ENCODE results near the gene FHIT. TPM values are rescaled to one million over a fixed set of nuclear protein-coding genes. Genes with fewer than 3 reads are reported as not detected.
"Not testable (repeated sequence)": the region's sequence is repeated elsewhere in the genome, so short reads cannot be mapped to it uniquely, and the experiment has no call there.

The FHIT gene
- total and polyA plus RNA-seq, 11 donors = 4.2 to 26.8 (median 16.5) TPM

DNA sequence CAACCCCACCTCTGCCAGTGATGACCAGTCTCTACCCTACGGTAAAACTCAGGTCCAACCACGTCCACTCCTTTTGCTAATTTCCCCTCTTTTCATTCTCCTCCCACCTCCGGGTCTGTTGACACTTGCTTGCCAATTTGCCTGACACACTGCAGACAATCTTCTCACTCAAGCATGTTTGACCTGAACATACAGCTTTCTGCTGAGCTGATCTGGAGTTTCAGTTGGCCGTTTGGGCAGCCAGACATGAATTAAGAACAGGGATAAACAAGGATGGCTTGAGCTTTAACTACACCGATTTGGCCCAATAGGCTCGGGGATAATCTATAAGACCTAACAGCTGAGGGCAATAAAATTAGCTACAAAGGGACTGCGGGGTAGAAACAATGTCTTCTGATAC lies 1442.8 kb downstream of the FHIT start:
- no peak for DNase-seq
- no peak for TF ChIP-seq POLR2A (IDR thresholded peaks at IDR 0.05)
- TF ChIP-seq, protein P1, sequence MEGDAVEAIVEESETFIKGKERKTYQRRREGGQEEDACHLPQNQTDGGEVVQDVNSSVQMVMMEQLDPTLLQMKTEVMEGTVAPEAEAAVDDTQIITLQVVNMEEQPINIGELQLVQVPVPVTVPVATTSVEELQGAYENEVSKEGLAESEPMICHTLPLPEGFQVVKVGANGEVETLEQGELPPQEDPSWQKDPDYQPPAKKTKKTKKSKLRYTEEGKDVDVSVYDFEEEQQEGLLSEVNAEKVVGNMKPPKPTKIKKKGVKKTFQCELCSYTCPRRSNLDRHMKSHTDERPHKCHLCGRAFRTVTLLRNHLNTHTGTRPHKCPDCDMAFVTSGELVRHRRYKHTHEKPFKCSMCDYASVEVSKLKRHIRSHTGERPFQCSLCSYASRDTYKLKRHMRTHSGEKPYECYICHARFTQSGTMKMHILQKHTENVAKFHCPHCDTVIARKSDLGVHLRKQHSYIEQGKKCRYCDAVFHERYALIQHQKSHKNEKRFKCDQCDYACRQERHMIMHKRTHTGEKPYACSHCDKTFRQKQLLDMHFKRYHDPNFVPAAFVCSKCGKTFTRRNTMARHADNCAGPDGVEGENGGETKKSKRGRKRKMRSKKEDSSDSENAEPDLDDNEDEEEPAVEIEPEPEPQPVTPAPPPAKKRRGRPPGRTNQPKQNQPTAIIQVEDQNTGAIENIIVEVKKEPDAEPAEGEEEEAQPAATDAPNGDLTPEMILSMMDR (IDR thresholded peaks at IDR 0.05) = no peak
- H3K27me3 ChIP-seq = no peaks in the 10 kb centered on the region
- 88 to 92% (median 90%) methylated on average over 7 of the region's 7 CpGs for WGBS, 4 donors
- H3K9me3 ChIP-seq = no peaks in the 10 kb centered on the region
- ATAC-seq = no peak
- H3K27ac ChIP-seq = no peak overlapping the region
- no peaks in the 10 kb centered on the region for H3K36me3 ChIP-seq
- intact Hi-C loops (cut with DNase I) = no loop called here
- no peak overlapping the region for H3K4me3 ChIP-seq
- peaks cover 0 to 24% (median 0%) of the 10 kb centered on the region in 12 donors for H3K4me1 ChIP-seq

DNA sequence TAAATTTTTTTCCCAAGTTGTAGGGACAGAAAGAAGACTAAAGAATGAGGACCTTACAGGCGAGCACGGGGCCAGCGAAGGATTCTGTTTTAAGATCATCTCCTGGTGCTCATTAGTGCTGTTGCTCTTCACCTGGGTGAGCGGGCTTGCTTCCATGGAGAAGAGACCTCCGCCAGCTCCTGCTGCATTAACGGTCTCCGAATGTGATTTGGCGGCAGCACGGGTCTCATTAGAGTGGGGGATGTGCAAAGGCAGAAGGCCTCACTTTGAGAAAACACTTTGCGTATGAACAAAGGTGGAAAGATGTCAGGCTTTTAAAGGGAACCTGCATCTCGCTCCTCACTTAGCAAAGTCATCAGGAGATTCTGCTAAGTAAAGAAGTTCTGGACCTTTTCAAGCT lies 1448.0 kb downstream of the FHIT start:
- Histone ChIP-seq H3K27me3 (no peaks in the 10 kb centered on the region), H3K9me3 (no peaks in the 10 kb centered on the region), H3K36me3 (no peaks in the 10 kb centered on the region), H3K4me3 (no peak overlapping the region), H3K27ac (no peak overlapping the region), H3K4me1 (no peaks in the 10 kb centered on the region)
- intact Hi-C loops (cut with DNase I) = no loop called here
- no peak for TF ChIP-seq POLR2A (IDR thresholded peaks at IDR 0.05)
- TF ChIP-seq, protein P1 (IDR thresholded peaks at IDR 0.05) = no peak
- WGBS, 4 donors = 86 to 92% (median 89%) methylated on average over 11 of the region's 11 CpGs
- no peak for ATAC-seq
- DNase-seq = no peak

DNA sequence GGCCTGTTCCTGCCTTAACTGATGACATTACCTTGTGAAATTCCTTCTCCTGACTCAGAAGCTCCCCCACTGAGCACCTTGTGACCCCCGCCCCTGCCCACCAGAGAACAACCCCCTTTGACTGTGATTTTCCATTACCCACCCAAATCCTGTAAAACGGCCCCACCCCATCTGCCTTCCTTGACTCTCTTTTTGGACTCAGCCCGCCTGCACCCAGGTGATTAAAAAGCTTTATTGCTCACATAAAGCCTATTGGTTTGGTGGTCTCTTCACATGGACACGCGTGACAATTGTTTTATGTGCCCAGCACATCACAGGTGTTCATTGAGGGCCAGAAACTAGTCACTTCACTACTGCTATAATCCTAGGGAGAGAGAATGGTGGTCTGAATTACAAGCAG lies 1448.8 kb downstream of the FHIT start:
- H3K27me3 ChIP-seq; intact Hi-C loops (cut with DNase I); H3K4me1 ChIP-seq; H3K4me3 ChIP-seq; H3K27ac ChIP-seq; H3K36me3 ChIP-seq; ATAC-seq; DNase-seq; H3K9me3 ChIP-seq: not testable (repeated sequence)
- 84 to 91% (median 89%) methylated on average over 5 of the region's 5 CpGs for WGBS, 4 donors

DNA sequence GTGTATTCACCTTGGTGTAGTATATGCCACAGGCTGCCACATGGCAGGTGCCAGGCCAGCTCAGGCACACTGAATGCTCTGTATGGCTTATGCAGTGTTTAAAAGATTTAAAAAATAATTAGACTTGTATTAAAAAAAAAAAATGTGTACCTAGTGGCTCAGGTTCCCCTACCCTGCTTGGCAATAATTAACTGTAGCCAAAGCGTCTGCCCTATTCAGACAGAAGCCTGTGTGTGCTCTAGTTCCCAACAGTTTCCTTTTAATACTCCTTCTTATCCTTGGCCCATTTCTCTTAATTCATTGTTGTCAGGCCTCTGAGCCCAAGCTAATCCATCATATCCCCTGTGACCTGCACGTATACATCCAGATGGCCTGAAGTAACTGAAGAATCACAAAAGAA lies 1449.2 kb downstream of the FHIT start:
- Histone ChIP-seq H3K9me3 (no peaks in the 10 kb centered on the region), H3K36me3 (no peaks in the 10 kb centered on the region), H3K27ac (no peak overlapping the region), H3K4me3 (no peak overlapping the region), H3K27me3 (no peaks in the 10 kb centered on the region), H3K4me1 (no peaks in the 10 kb centered on the region)
- intact Hi-C loops (cut with DNase I) = no loop called here
- no peak for TF ChIP-seq POLR2A (IDR thresholded peaks at IDR 0.05)
- TF ChIP-seq, protein P1 (IDR thresholded peaks at IDR 0.05) = no peak
- 80 to 98% (median 87%) methylated on average over 2 of the region's 2 CpGs for WGBS, 4 donors
- no peak for ATAC-seq
- DNase-seq = no peak

DNA sequence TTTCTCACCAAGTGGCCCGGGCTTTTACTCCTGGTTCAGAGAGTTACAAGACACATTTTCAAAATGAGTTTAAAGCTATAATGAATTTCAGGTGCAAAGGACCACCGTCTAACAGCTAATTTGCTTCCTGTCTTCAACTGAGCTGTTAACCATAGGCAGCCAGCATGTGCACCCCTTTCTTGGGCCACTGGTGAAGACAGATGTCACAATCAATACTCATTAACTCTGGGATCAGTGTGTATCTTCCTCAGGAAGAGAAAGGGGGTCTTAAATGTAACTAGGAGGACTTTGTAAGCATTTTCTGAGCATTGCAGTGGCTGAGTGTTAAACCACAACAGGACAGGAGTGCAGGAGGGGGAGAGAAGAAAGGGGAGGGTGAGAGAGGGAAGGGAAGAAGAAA lies 1450.8 kb downstream of the FHIT start:
- Histone ChIP-seq H3K9me3 (no peaks in the 10 kb centered on the region), H3K36me3 (no peaks in the 10 kb centered on the region), H3K27me3 (no peaks in the 10 kb centered on the region), H3K4me3 (no peak overlapping the region), H3K27ac (no peak overlapping the region), H3K4me1 (no peaks in the 10 kb centered on the region)
- DNase-seq = no peak
- intact Hi-C loops (cut with DNase I) = no loop called here
- 63 to 79% (median 69%) methylated on average over 2 of the region's 2 CpGs for WGBS, 4 donors
- no peak for ATAC-seq
- no peak for TF ChIP-seq POLR2A (IDR thresholded peaks at IDR 0.05)
- TF ChIP-seq, protein P1 (IDR thresholded peaks at IDR 0.05) = no peak
